ENCODE data around the gene FKBP1A. TPM values are rescaled to one million over a fixed set of nuclear protein-coding genes. Genes with fewer than 3 reads are reported as not detected.

FKBP1A gene
- total and polyA plus RNA-seq, 9 of the 15 experiments (the other 6 are each of a cell fraction or from before 2014, with no cell fraction given) = 48.8 to 502 (median 89.6) TPM

DNA sequence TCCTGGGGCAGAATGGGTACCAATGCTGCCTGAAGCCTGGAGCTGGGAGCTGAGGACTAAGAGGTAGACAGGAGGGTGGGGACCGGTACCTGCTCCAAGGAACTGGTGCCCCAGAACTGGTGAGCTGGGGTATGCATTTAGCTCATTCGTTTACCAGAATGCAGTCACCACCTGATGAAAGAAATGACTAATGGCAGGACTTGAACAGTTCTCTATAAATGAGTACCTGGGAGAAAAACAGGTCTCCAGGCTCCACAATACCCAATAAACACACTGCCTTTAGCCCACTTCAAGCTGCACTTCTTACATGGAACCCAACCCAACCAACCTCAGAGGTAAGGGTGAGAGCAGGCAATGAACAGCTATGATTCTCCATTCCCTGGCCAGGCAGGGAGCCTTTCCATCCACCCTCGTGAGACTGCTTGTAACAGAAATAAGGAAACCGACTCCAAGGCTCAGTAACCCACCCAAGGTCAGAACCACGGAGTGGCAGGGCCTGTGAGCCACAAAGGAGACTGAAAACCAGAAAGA is 15.4 kb downstream of the FKBP1A start:
- H3K36me3 ChIP-seq (ENCODE audit: control insufficient read depth, insufficient read depth, low read length) = peaks cover 55% of the 10 kb centered on the region; the same call in 2 of the 3 replicates
- H3K79me2 ChIP-seq (ENCODE audit: control insufficient read depth, insufficient read depth, low read length) = peaks cover 89% of the 10 kb centered on the region
- H3K27ac ChIP-seq (ENCODE audit: extremely low read depth, low read depth, low read length) = no peak overlapping the region
- ATAC-seq = no peak
- no peaks in the 10 kb centered on the region for H3K27me3 ChIP-seq (ENCODE audit: control insufficient read depth in 2 of 2, insufficient read depth in 2 of 2, low read length in 2 of 2)
- H3K9me1 ChIP-seq (ENCODE audit: control insufficient read depth, insufficient read depth, low read length) = peaks cover 4% of the 10 kb centered on the region
- H2AFZ ChIP-seq (ENCODE audit: low read depth, low read length) = no peak overlapping the region
- H4K20me1 ChIP-seq (replicated peaks; ENCODE audit: control insufficient read depth, insufficient read depth, low read length) = peaks cover 52% of the 10 kb centered on the region
- H3K4me1 ChIP-seq (replicated peaks in 1 of 2; ENCODE audit: control insufficient read depth in 2 of 2, insufficient read depth in 2 of 2, low read length in 2 of 2) = peaks cover 0 to 42% of the 10 kb centered on the region in 2 experiments; a peak in 3 of 5 replicates
- H3K4me2 ChIP-seq (ENCODE audit: insufficient read depth, low read length) = no peak overlapping the region
- 67% methylated on average over 5 of the region's 5 CpGs for WGBS (ENCODE audit: insufficient coverage, low coverage, missing lambda C conversion rate)
- in situ Hi-C loops (cut with MboI) = no loop called here
- no peak overlapping the region for H3K4me3 ChIP-seq
- no peak overlapping the region; a peak in 1 of 4 replicates for H3K9ac ChIP-seq (ENCODE audit: insufficient read depth in 1 of 2, low read depth in 2 of 2, low read length in 2 of 2)
- BruUV-seq (replicated peaks) = no TSS peak
- intact Hi-C loops (cut with micrococcal nuclease) = no loop called here
- H3K9me3 ChIP-seq (replicated peaks; ENCODE audit: control insufficient read depth, insufficient read depth, low read depth, low read length) = no peaks in the 10 kb centered on the region
- POLR2A ChIA-PET = interaction anchor here (0.7 kb wide), 1 partner anchor 50 kb away, joined by 3 read pairs; no protein-coding TSS in a partner anchor
- CTCF ChIA-PET (ENCODE audit: low intra/inter-chr PET ratio) = no interaction called here
- FAIRE-seq = no peak
- no peak for DNase-seq (ENCODE audit: extremely low read depth in 1 of 4, low spot score in 3 of 4)
- TF ChIP-seq ZC3H11A (IDR thresholded peaks at IDR 0.05; ENCODE audit: low read depth, low read length) = no peak
- TF ChIP-seq TEAD4 (IDR thresholded peaks at IDR 0.05; ENCODE audit: low read length) = no peak
- TF ChIP-seq TEAD4 (CRISPR knock-in tag; IDR thresholded peaks at IDR 0.05; ENCODE audit: borderline replicate concordance) = no peak
- TF ChIP-seq, protein P1, sequence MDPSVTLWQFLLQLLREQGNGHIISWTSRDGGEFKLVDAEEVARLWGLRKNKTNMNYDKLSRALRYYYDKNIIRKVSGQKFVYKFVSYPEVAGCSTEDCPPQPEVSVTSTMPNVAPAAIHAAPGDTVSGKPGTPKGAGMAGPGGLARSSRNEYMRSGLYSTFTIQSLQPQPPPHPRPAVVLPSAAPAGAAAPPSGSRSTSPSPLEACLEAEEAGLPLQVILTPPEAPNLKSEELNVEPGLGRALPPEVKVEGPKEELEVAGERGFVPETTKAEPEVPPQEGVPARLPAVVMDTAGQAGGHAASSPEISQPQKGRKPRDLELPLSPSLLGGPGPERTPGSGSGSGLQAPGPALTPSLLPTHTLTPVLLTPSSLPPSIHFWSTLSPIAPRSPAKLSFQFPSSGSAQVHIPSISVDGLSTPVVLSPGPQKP (CRISPR knock-in tag; IDR thresholded peaks at IDR 0.05) = no peak
- TF ChIP-seq HSF4 (CRISPR knock-in tag; IDR thresholded peaks at IDR 0.05; ENCODE audit: borderline replicate concordance) = no peak
- TF ChIP-seq, protein P2, sequence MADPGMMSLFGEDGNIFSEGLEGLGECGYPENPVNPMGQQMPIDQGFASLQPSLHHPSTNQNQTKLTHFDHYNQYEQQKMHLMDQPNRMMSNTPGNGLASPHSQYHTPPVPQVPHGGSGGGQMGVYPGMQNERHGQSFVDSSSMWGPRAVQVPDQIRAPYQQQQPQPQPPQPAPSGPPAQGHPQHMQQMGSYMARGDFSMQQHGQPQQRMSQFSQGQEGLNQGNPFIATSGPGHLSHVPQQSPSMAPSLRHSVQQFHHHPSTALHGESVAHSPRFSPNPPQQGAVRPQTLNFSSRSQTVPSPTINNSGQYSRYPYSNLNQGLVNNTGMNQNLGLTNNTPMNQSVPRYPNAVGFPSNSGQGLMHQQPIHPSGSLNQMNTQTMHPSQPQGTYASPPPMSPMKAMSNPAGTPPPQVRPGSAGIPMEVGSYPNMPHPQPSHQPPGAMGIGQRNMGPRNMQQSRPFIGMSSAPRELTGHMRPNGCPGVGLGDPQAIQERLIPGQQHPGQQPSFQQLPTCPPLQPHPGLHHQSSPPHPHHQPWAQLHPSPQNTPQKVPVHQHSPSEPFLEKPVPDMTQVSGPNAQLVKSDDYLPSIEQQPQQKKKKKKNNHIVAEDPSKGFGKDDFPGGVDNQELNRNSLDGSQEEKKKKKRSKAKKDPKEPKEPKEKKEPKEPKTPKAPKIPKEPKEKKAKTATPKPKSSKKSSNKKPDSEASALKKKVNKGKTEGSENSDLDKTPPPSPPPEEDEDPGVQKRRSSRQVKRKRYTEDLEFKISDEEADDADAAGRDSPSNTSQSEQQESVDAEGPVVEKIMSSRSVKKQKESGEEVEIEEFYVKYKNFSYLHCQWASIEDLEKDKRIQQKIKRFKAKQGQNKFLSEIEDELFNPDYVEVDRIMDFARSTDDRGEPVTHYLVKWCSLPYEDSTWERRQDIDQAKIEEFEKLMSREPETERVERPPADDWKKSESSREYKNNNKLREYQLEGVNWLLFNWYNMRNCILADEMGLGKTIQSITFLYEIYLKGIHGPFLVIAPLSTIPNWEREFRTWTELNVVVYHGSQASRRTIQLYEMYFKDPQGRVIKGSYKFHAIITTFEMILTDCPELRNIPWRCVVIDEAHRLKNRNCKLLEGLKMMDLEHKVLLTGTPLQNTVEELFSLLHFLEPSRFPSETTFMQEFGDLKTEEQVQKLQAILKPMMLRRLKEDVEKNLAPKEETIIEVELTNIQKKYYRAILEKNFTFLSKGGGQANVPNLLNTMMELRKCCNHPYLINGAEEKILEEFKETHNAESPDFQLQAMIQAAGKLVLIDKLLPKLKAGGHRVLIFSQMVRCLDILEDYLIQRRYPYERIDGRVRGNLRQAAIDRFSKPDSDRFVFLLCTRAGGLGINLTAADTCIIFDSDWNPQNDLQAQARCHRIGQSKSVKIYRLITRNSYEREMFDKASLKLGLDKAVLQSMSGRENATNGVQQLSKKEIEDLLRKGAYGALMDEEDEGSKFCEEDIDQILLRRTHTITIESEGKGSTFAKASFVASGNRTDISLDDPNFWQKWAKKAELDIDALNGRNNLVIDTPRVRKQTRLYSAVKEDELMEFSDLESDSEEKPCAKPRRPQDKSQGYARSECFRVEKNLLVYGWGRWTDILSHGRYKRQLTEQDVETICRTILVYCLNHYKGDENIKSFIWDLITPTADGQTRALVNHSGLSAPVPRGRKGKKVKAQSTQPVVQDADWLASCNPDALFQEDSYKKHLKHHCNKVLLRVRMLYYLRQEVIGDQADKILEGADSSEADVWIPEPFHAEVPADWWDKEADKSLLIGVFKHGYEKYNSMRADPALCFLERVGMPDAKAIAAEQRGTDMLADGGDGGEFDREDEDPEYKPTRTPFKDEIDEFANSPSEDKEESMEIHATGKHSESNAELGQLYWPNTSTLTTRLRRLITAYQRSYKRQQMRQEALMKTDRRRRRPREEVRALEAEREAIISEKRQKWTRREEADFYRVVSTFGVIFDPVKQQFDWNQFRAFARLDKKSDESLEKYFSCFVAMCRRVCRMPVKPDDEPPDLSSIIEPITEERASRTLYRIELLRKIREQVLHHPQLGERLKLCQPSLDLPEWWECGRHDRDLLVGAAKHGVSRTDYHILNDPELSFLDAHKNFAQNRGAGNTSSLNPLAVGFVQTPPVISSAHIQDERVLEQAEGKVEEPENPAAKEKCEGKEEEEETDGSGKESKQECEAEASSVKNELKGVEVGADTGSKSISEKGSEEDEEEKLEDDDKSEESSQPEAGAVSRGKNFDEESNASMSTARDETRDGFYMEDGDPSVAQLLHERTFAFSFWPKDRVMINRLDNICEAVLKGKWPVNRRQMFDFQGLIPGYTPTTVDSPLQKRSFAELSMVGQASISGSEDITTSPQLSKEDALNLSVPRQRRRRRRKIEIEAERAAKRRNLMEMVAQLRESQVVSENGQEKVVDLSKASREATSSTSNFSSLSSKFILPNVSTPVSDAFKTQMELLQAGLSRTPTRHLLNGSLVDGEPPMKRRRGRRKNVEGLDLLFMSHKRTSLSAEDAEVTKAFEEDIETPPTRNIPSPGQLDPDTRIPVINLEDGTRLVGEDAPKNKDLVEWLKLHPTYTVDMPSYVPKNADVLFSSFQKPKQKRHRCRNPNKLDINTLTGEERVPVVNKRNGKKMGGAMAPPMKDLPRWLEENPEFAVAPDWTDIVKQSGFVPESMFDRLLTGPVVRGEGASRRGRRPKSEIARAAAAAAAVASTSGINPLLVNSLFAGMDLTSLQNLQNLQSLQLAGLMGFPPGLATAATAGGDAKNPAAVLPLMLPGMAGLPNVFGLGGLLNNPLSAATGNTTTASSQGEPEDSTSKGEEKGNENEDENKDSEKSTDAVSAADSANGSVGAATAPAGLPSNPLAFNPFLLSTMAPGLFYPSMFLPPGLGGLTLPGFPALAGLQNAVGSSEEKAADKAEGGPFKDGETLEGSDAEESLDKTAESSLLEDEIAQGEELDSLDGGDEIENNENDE (IDR thresholded peaks at IDR 0.05; ENCODE audit: low read depth, low read length) = no peak
- TF ChIP-seq EP300 (IDR thresholded peaks at IDR 0.05; ENCODE audit: low read length) = no peak
- no peak for TF ChIP-seq SMC3 (conservative IDR thresholded peaks at IDR 0.05; ENCODE audit: insufficient read depth, low read depth, low read length)
- no peak for TF ChIP-seq ATF1 (CRISPR knock-in tag; IDR thresholded peaks at IDR 0.05)
- TF ChIP-seq ATF1 (tag; IDR thresholded peaks at IDR 0.05) = no peak
- TF ChIP-seq ZNF583 (CRISPR knock-in tag; IDR thresholded peaks at IDR 0.05) = no peak
- TF ChIP-seq PURB (CRISPR knock-in tag; IDR thresholded peaks at IDR 0.05; ENCODE audit: low read depth) = no peak

All from K562 (cell line).